WTC11 (cell line): Measurements from ENCODE around the gene NINL. TPM values are rescaled to one million over a fixed set of nuclear protein-coding genes. Genes with fewer than 3 reads are reported as not detected.
A peak's percentile ranks its signal among the peaks of the same experiment; 100 is the strongest.

Source experiments
- ATAC-seq: fragments of 200-7000 bp; cut with Tn5 transposase; 2 replicates; pipeline ENCODE4 v1.10.0; 2021; ENCODE audit warnings: mild to moderate bottlenecking, moderate library complexity
- CTCF ChIA-PET: fragments of 300-600 bp; sonication (Branson Sonifier 250); formaldehyde crosslinking; loops from one replicate; lab custom pipeline; 2021; ENCODE audit warnings: antibody characterized with exemption; lab: Charles Lee
- POLR2A ChIA-PET: fragments of 350-600 bp; sonication (Branson Sonifier 250); formaldehyde crosslinking; loops from one replicate; lab custom pipeline; 2021; ENCODE audit warnings: antibody characterized with exemption; lab: Charles Lee
- DNase-seq: peaks from one replicate; pipeline ENCODE4 v3.0.0; 2021; ENCODE audit warnings: low spot score
- H3K27ac Mint-ChIP-seq: 2 replicates; pipeline ENCODE4 v1.8.0; 2021; ENCODE audit warnings: mixed read lengths
- H3K27me3 Mint-ChIP-seq: 2 replicates; pipeline ENCODE4 v1.8.0; 2021; ENCODE audit warnings: low read depth, mild to moderate bottlenecking, moderate library complexity, mixed read lengths
- H3K36me3 Mint-ChIP-seq: 2 replicates; pipeline ENCODE4 v1.8.0; 2021; ENCODE audit warnings: mixed read lengths
- H3K4me1 Mint-ChIP-seq: 2 replicates; pipeline ENCODE4 v1.8.0; 2022; ENCODE audit warnings: mixed read lengths
- H3K4me3 Mint-ChIP-seq: 2 replicates; pipeline ENCODE4 v1.8.0; 2021; ENCODE audit warnings: mild to moderate bottlenecking, moderate library complexity, mixed read lengths
- H3K9me3 Mint-ChIP-seq: 2 replicates; pipeline ENCODE4 v1.8.0; 2021; ENCODE audit warnings: mixed read lengths
- ATF1 ChIP-seq: sonication (generic); formaldehyde crosslinking; IDR thresholded peaks from 2 replicates; pipeline ENCODE4 v1.8.1; 2023; ENCODE audit warnings: mild to moderate bottlenecking, moderate library complexity, missing genetic modification reagents
- ATF2 ChIP-seq: sonication (generic); formaldehyde crosslinking; IDR thresholded peaks from 2 replicates; pipeline ENCODE4 v1.8.1; 2022; ENCODE audit warnings: low read depth, missing genetic modification reagents, borderline replicate concordance
- ATF6 ChIP-seq: sonication (generic); formaldehyde crosslinking; IDR thresholded peaks from 2 replicates; pipeline ENCODE4 v1.8.1; 2023; ENCODE audit warnings: mild to moderate bottlenecking, missing genetic modification reagents
- CBFB ChIP-seq: sonication (generic); formaldehyde crosslinking; IDR thresholded peaks from 2 replicates; pipeline ENCODE4 v1.8.1; 2022; ENCODE audit warnings: mild to moderate bottlenecking, low read depth, missing genetic modification reagents
- CREB1 ChIP-seq: sonication (generic); formaldehyde crosslinking; IDR thresholded peaks from 2 replicates; pipeline ENCODE4 v1.8.0; 2023; ENCODE audit warnings: mild to moderate bottlenecking, missing genetic modification reagents
- CTCF ChIP-seq: fragments of 200-600 bp; IDR thresholded peaks from 2 replicates; pipeline ENCODE4 v1.8.0; 2022; ENCODE audit warnings: antibody characterized with exemption
- E2F1 ChIP-seq: sonication (generic); formaldehyde crosslinking; IDR thresholded peaks from 2 replicates; pipeline ENCODE4 v1.8.0; 2022; ENCODE audit warnings: mild to moderate bottlenecking, missing genetic modification reagents
- HMGA2 ChIP-seq: fragments of 250-450 bp; sonication (Bioruptor Pico); IDR thresholded peaks from 2 replicates; pipeline ENCODE4 v1.4.0; 2021; ENCODE audit warnings: mild to moderate bottlenecking, moderate library complexity
- IRF1 ChIP-seq: sonication (generic); formaldehyde crosslinking; IDR thresholded peaks from 2 replicates; pipeline ENCODE4 v1.8.0; 2023; ENCODE audit warnings: missing genetic modification reagents
- KAT7 ChIP-seq: sonication (generic); formaldehyde crosslinking; IDR thresholded peaks from 2 replicates; pipeline ENCODE4 v1.8.1; 2023; ENCODE audit warnings: missing genetic modification reagents, mild to moderate bottlenecking, borderline replicate concordance
- NR1H2 ChIP-seq: sonication (generic); formaldehyde crosslinking; IDR thresholded peaks from 2 replicates; pipeline ENCODE4 v1.9.0; 2021; ENCODE audit warnings: mild to moderate bottlenecking, moderate library complexity, missing genetic modification reagents
- OVOL2 ChIP-seq: fragments of 250-450 bp; sonication (Bioruptor Pico); IDR thresholded peaks from 2 replicates; pipeline ENCODE4 v1.9.0; 2021; ENCODE audit warnings: mild to moderate bottlenecking, borderline replicate concordance
- USF1 ChIP-seq: sonication (generic); formaldehyde crosslinking; IDR thresholded peaks from 2 replicates; pipeline ENCODE4 v1.8.0; 2022; ENCODE audit warnings: mild to moderate bottlenecking, missing genetic modification reagents
- ZNF423 ChIP-seq: fragments of 250-450 bp; sonication (Bioruptor Pico); IDR thresholded peaks from 2 replicates; pipeline ENCODE4 v2.1.2; 2022; ENCODE audit warnings: mild to moderate bottlenecking, moderate library complexity
- total RNA-seq: library from RNA; stranded (reverse); gene quantifications from 3 replicates; pipeline ENCODE4 v1.2.3, GENCODE V29; 2021

Gene NINL
- total RNA-seq, 1 experiment from 2014 or later: 36.0 TPM

- TF ChIP-seq CTCF (no peak), CBFB (no peak), USF1 (CRISPR knock-in tag) (no peak), OVOL2 (CRISPR knock-in tag) (no peak), ZNF423 (no peak), E2F1 (no peak), IRF1 (CRISPR knock-in tag) (no peak), ATF1 (CRISPR knock-in tag) (no peak)
These were observed 37.3 kb upstream of the NINL start (continued) for GRCh38 chr20:25622450-25623224.

- POLR2A ChIA-PET: no interaction called here
- H3K27ac Mint-ChIP-seq: no peak overlapping the region
- TF ChIP-seq NR1H2 (CRISPR knock-in tag) (no peak), IRF1 (CRISPR knock-in tag) (no peak), ATF2 (CRISPR knock-in tag) (no peak), CREB1 (CRISPR knock-in tag) (no peak), HMGA2 (CRISPR knock-in tag) (no peak), KAT7 (CRISPR knock-in tag) (no peak), ATF6 (no peak)
- peaks cover 43% of the 10 kb centered on the region for H3K27me3 Mint-ChIP-seq
- peaks cover 3% of the 10 kb centered on the region for H3K36me3 Mint-ChIP-seq
- peak overlapping the region; percentile 77 for H3K4me3 Mint-ChIP-seq
- ATAC-seq: no peak
- H3K9me3 Mint-ChIP-seq: peaks cover 6% of the 10 kb centered on the region; the same call in 1 of the 2 replicates
- peaks cover 34% of the 10 kb centered on the region for H3K4me1 Mint-ChIP-seq
- no peak for DNase-seq
- CTCF ChIA-PET: interaction anchor here (1.3 kb wide), 1 partner anchor 81 kb away, joined by 4 read pairs; no protein-coding TSS in a partner anchor
These were observed 36.7 kb upstream of the NINL start for GRCh38 chr20:25622049-25622448.
